NCI-H2171 (cell line): Measurements from ENCODE around the gene AGTPBP1.

Source experiments
- DNase-seq: peaks from one replicate; lab custom pipeline; 2025; lab: John Stamatoyannopoulos, UW

AGTPBP1 gene

DNA sequence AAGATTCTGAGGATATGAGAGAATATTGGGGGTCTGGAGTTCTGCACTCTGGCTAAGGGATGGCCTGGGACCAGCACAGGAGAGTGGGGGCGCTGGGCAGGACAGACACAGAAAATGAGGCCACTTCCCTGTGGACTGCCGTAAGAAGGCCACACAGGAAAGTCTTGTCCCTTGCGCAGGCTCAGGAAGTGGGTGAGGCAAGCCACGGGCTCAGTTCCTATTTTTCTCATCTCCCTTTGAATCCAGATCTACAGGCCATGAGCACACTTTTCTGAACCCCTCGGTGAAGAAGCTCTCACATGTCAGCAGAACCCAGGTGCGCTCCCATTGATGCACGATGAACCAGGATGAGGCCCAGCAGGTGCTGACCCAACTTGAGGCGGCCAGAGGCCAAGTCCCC lies 207.4 kb downstream of the AGTPBP1 start:
- no peak for DNase-seq

DNA sequence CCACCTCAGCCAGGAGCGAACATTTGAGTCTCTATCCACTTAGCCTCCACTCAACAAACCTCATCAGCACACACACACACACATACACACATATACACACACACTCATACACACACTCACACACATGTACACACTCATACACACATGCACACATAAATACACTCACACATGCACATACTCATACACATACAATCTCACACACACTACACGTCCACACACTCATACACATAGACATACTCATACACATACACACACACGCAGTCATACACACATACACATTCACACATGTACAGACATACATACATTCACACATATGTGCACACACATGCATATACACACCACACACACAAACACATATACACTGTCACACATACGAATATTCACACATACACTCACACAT lies 208.2 kb downstream of the AGTPBP1 start:
- DNase-seq = no peak

DNA sequence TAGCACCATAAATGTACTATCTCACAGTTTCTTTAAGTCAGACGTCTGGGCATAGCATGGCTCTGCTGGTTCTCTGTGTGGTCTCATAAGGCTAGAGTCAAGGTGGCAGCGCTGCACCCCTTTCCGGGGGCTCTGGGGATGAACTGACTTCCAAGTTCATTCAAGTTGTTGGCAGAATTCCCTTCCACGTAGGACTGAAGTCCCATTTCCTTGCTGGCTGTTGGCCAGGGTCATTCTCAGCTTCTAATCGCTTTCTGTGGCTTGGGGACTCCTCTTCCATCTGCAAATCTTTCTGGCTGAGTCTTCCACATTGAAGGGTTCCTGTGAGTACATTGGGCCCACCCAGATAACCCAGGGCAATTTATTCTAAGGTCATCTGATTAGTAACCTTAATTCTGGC lies 211.0 kb downstream of the AGTPBP1 start:
- DNase-seq = no peak

DNA sequence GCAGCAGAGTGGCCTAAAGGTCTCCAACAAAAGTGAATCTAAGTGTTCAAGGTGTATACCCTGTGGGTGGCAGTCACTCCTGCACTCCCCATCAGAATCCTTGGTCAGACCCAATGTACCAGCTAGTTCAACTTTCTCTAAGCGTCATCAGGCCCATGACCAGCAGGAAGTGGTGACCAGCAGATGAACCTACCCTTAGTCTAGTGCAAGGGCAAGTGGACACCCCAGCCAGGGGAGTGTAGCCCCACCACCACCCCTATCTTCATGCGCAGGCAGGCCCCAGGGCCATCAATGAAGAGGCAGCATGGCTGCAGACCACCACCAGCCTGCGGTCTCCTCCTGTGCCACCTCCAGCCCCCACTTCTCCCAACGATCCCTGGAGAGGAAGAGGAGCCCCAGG lies 213.1 kb downstream of the AGTPBP1 start:
- no peak for DNase-seq

DNA sequence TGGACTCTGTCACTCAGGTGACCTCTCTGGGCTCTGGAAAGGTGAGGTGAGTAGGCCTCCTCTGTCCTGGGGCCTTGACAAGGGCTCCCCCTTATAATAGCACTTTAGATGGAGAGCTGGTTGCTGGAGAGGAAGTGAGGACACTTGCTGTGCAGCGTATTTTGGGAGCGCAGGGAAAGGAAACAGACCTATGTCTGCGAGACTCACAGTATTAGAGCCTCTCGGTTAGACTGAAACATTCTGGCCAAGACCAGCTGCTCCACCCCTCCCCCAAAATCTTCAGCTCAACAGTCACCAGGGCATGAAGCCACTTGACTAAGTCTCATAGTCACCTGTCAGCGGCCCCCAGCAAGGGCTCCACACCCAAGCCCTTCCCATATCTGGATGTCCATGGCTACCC lies 213.6 kb downstream of the AGTPBP1 start:
- no peak for DNase-seq

DNA sequence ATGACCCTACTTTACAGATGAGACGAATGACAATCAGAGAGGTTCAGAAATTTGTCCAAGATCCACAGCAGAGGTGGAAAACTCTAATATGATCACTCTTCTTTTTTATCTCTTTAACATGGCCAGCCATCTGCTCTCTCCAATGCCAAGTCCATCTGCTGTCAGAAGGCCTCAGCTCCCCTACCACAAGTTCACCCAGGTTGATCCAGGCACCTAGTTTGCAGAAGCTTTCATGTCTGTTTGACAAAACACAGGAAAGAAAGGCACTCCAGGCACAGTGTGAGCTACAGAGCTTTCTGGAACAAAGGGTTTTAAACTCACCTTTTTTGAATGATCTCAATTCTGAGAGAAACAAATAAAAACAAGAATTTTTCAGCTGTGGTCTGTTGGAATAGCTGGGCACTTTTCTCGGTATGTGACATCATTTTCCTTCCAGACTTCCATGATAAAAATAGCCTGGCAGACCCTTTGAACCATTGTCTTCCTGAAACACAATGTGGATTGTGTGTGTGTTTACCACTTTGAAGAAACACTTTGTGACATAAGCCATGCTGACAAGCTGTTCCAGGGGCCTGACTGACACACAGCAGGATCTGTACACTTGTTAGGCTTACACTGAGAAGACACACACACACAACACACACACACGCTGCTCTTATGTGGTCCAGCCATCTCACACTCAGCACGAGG lies 214.3 kb downstream of the AGTPBP1 start:
- DNase-seq = no peak

DNA sequence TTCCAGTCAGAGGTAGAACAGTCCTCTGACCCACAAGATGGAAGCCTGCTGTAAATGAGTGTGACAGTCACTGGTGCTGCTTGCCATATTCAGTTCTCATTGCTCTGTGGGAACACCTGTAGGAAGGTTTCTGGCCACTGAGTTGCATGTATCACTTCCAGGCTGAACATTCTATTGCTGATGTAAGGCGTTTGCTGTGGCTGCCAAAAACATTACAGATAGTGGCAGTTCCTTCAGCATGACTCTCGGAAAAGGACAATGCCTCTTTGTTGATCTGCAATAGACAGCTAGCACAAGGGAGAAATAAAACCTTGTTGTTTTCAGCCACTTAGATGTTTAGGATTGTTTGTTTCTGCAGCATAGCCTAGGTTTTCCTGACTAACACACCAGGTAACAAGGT lies 217.2 kb downstream of the AGTPBP1 start:
- no peak for DNase-seq

DNA sequence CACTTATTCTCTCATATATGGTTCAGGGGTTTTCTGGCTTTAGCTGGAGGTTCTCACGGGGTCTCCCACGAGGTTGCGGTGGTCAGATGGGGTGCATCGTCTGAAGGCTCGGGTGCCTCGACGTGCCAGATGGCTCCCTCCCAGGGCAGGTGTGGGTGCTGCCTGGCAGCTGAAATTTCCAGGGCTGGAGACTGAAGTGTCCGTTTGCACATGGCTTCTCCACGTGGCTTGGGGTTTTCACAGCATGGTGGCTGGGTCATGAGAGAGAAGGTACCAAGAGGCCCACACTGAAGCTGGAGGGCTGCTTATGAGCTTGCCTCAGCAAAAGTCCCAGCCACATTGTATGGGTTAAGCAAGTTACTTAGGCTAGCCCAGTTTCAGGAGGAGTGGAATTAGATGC lies 218.6 kb downstream of the AGTPBP1 start:
- no peak for DNase-seq

DNA sequence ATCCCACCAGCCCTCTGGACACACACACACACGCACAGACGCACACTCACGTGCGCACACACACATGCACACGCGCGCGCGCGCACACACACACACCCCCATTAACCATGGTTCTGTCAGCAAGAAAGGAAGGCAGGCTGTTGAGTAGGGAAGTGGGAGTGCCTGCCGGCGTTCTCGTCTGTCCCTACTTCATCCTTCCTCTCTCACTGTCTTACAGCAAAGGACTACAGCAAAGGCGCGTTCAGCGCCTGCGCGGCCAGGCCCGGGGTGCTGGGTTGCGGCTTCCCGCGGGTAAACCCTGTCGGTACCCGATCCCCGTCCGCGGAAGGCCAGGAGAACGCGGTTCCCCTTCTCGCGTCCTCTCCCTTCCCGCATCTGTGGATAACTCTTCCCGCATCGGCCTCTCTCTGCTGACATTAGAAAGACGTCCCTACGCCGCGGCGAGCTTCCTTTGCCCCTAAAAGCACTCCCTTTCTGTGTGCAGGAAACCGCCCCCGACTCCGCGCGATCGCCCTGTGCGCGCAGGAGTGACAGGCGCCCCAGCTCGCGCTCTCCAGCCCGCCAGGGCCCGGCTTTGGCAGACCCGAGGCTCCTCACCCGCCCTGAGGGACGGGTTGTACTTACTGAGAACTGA lies 219.2 kb downstream of the AGTPBP1 start:
- peak; percentile 3 for DNase-seq

DNA sequence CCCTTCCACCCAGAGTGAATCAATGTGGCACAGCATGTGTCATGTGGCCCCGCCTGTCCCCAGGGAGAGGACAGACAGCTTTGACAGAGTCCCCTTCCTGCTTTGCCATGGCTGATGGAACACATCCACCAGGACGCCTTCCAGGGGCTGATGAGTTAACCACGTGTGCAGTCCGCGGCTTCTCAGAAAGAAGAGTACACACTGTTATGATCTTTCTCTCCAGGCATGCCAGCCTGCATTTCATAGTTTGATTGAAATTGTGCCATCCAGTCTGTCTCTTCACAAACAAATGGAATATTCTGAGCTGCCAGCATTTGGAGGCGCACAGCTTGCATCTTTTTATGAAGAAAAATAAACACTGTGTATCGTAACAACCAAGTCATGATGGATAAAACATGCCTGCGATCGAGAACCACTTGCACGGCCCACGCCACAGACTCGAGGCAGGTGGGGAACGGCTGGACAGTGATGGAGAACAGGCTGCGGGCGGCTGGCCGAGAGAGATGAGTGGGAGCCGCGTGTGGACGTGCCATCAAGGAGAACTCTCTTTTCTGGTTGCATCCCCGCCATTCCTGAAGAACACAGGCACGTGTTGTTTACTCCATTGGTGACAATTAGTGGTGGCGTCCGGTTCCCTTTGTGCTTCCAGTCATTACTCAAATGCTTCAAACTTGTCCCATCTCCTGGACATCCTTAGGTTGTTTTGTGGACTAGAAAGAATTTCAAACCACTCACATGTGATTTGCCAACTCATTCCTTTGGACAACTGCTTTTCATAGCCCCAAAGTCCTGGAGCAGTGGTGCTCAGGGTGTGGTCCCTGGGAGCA lies 220.2 kb downstream of the AGTPBP1 start:
- DNase-seq = no peak

DNA sequence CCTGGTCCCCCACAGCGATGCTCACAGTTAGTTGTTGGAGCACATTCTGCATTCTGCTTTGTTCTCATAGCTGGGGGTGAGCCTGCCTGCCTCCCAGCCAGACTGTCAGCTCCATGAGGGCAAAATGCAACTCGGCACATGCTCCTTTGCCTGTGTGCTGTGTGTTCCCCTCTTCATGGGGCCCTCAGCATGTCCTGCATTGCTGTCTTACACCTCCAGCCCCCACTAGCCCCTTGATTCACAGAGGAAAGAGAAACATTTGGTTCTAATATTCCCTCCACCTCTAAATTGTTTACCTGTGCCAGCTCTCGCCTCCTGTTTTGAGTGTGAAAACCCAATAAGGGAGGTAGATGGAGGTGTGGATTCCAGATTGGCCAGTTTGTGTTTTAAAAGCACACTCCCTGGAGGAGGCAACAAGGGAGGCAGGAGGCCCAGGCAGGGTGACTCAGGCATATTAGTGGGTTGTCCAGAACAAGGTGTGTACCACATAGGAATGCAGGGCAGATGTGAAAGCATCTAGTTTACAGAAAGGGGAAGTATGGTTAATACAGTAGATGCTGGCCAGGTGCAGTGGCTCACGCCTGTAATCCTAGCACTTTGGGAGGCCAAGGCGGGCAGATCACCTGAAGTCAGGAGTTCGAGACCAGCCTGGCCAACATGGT lies 224.6 kb downstream of the AGTPBP1 start:
- no peak for DNase-seq

DNA sequence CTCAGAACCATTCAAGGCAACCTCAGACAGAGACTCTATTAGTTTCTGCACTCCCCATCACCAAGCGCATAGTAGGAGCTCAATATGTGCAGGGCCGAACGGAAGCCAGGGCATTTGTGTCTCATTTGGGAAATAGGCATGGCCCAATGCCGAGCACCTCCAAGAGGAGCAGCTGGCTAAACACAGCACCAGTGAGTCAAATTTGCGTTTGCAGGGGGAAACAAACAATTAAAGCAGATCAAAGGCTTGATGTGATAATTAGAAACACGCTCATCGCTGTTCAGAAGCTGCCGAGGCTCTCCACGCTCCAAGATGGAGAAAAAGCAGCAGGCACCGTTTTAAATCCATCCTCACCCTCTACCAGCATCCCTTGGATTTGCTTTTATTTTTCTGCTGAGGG lies 225.3 kb downstream of the AGTPBP1 start:
- DNase-seq = no peak

DNA sequence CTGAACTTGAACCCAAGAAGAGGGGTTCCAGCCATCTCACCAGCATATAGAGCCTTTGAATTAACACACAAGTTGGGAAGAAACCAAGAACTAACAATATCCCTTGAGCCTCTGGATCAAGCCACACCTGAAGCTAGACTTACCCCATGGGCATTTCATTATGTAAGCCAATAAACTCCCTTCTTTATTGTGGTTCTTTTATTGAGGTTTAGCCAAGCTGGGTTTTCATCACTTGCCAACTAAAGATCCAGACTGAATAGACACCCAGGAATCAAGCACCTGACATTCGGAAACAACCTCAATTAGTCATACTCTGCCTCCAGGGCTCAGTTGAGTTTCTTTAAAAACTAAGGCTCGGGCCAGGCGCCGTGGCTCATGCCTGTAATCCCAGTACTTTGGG lies 226.7 kb downstream of the AGTPBP1 start:
- no peak for DNase-seq

DNA sequence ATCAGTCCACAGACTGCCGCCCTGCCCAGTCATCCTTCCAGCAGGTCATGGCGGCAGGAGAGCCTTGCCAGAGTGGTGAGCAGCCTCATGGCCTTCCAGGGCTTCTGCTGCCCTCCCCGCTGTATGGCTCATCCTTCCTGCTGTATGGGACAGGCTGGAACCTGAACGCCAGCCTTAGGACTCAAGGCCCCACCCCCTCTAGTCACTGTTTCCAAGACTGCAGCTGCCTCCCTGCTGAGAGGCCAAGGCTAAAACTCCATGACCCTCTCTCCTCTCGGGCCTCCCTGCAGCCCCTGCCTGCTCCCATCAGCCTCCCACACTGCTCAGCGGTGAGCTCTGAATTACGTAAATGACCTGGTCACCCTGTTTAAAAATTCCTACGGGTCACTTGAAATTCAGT lies 227.5 kb downstream of the AGTPBP1 start:
- no peak for DNase-seq

DNA sequence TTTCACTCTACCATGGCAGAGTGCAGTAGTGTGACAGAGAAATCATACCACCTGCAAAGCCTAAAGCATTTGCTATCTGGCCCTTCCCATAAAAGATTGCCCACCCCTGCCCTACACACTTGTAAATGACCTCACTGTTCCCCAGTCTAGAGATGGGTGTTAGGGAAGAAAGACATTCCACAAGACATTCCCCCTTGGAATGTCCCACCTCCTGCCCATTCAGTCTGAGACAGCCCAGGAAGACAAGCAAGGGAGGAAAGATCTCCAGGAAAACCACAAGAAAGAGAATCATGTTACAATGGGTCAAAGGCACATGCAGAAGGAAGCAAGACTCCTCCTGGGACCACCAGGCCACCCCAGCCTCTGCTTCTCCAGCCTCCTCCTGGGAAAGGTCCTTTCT lies 230.0 kb downstream of the AGTPBP1 start:
- no peak for DNase-seq

DNA sequence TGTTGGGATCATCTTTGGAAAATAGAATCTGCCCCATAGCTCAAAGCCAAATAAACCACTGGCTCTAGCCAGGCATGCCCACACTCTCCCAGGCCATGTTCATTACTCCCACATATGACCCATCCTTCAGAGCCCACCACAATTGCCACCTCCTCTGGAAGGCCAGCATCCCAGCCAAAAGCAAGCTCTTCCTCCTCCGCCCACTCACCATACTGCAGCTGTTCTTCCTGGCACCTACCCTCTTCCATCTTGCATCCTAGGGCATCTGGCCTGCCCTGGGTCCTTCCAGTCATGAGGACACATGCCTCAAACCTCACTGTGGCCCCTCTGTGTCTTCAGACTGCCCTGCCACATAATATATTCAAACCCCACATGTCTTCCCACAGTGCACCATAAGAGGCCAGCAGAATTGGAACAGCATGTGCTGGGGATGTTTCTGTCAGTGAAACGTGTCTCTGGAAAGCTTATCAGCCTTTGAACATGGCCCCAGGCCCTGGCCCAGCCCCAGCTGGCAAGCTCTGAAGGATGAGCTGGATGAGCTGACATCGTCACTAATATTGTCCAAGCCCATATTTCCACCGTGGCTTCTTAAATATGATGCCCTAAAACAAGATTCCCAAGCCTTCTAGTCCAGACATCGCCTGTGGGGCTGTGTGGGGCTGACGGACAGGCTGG lies 230.8 kb downstream of the AGTPBP1 start:
- no peak for DNase-seq

DNA sequence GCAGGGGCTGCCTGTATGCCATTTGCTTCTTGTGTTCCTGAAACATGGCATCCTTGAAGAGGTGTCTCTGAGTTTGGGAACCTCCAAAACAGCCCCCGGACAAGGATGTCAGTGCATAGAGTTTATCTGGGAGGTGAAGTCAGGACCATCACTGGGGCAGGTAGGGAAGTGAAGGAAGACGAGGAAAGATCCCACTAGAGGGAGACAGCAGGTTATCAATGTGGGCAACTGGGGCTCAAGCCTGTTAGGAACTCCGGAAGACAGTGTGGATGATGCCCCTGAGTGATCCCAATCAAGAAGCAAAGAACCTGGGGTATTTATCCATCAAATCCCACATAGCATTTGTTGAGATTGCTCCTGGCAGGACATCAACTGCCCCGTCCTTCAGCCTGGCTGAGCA lies 233.1 kb downstream of the AGTPBP1 start:
- DNase-seq = no peak

DNA sequence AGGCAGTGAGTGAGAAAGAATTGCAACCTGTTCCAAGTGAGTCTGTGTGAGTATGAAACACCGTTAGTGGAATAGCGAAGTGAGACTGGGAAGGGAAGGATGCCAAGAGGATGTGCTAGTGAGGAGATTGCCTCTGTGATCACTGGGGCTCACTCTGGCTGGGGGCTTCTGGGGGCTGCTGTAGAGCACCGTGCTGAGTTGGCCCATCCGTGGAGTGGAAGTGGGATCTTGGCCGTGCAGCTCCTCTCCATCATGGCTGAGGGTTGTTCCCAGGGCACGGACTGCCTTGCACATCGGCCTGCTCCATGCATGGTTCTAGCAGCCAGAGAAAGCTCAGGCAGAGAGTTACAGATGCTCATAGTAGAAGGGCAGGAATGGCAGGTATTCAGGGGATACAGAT lies 236.1 kb downstream of the AGTPBP1 start:
- no peak for DNase-seq

DNA sequence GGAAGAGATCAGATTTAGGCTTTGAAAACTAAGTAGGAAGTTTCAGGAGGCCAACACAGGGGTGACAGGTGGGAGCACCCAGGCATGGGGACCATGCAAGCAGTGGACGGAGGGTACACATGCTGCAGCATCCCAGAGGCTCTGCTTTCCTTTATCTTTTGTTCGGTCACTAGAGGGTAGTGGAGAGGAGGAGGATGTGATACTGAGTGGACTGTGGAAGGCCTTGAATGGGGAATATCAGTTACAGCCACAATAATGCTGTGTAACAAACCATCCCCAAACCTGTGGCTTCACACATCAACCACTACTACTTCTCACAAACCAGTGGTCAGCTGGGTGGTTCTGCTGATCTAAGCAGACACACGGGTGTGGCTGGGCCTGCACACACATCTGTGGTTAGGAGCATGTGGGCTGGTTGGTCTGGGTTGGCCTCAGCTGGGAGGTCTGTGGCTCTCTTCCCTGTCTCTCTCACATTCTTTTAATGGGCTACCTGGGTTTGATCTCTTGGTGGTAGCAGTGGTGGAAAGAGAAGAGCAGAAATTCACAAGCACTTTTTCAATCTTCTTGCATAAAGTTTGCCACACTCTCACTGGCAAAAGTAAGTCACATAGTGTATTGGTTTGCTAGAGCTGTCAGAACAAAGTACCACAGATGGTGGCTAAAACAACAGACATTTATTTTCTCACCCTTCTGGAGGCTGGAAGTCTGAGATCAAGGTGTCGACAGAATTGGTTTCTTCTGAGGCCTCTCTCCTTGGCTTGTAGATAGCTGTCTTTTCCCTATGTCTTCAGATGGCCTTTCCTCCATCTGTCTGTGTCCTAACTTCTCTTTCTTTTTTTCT lies 238.7 kb downstream of the AGTPBP1 start:
- no peak for DNase-seq

DNA sequence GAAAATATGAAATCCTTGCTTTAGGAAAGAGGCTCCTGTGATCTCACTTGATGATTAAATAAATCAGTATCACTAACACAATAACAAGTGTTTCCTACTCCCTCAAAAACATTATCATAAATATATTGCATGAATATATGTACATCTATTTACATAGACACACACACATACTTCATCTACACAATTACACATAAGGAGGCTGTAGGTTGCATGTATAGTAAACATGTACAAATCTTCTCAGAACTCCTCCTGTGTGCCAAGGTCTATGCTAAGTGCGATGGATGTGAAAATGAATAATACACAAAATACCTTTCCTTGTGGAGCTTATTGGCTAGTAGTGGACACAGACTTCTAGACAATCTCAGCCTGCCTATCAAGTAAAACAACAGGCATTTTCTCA lies 239.9 kb downstream of the AGTPBP1 start:
- no peak for DNase-seq

DNA sequence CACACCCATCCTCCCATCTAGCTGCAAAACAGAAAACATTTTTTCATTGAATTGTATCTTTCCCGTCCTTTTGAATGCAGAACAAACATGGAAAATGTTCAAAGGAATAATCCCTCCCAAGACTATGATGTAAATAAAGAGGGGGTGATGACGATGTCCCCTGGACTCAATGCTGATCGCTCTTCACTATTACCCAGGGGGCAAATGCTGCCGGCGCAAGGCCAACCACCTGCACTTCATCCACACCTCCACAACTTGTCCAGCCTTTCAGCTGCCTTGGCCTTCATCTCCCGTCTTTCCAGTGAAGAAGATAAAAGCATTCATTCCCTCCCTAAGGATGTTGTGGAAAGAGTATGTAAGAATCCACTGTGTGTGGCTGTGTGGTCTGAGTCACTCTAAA lies 240.3 kb downstream of the AGTPBP1 start:
- no peak for DNase-seq
